ENCODE results near the gene STX2. TPM values are rescaled to one million over a fixed set of nuclear protein-coding genes. Genes with fewer than 3 reads are reported as not detected.
"Not testable (repeated sequence)": the region's sequence is repeated elsewhere in the genome, so short reads cannot be mapped to it uniquely, and the experiment has no call there.

STX2 gene
- total RNA-seq, 1 experiment from 2014 or later, result 37.8 TPM

DNA sequence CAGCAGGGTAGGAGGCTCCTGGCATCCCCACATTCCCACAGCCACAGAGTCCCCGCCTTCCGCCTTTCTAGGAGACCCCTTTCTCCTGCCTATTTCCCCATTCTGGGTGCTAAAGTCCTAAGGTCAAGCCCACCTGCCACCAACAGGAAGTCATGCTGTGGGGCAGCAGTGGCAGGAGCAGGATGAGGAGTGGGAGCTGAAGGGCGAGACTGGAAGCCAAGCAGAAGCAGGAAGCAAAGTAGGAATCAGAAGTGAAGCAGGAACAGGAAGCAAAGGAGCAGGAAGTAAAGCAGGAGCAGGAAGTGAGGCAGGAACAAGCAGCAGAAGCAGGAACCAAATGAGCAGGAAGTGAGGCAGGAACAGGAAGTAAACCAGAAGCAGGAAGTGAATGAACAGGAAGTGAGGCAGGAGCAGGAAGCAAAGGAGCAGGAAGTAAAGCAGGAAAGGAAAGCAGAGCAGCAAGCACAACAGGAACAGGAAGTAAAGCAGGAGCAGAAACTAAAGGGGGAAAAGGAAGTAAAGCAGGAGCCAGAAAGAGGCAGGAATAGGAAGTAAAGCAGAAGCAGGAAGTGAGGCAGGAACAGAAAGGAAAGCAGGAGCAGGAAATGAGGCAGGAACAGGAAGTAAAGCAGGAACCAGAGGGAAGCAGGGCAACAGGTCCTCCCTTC is 84.7 kb downstream of the STX2 start:
- no peak for DNase-seq (ENCODE audit: low spot score)
- Histone ChIP-seq H3K27me3 (replicated peaks; ENCODE audit: insufficient read depth, low read depth, low read length, poor library complexity) (peaks cover 11% of the 10 kb centered on the region), H3K36me3 (ENCODE audit: insufficient read depth, low read length, poor library complexity, severe bottlenecking) (no peaks in the 10 kb centered on the region), H3K9me3 (ENCODE audit: low read depth, low read length, poor library complexity, severe bottlenecking) (no peaks in the 10 kb centered on the region), H3K4me3 (ENCODE audit: low read depth, low read length, poor library complexity, severe bottlenecking) (no peak overlapping the region), H3K27ac (ENCODE audit: low read depth, low read length, poor library complexity, severe bottlenecking) (no peak overlapping the region), H3K4me1 (ENCODE audit: insufficient read depth, low read length, poor library complexity, severe bottlenecking) (no peaks in the 10 kb centered on the region)
- POLR2A ChIA-PET (ENCODE audit: low non-redundant PET), result no interaction called here
- TF ChIP-seq, protein P1, sequence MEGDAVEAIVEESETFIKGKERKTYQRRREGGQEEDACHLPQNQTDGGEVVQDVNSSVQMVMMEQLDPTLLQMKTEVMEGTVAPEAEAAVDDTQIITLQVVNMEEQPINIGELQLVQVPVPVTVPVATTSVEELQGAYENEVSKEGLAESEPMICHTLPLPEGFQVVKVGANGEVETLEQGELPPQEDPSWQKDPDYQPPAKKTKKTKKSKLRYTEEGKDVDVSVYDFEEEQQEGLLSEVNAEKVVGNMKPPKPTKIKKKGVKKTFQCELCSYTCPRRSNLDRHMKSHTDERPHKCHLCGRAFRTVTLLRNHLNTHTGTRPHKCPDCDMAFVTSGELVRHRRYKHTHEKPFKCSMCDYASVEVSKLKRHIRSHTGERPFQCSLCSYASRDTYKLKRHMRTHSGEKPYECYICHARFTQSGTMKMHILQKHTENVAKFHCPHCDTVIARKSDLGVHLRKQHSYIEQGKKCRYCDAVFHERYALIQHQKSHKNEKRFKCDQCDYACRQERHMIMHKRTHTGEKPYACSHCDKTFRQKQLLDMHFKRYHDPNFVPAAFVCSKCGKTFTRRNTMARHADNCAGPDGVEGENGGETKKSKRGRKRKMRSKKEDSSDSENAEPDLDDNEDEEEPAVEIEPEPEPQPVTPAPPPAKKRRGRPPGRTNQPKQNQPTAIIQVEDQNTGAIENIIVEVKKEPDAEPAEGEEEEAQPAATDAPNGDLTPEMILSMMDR (conservative IDR thresholded peaks at IDR 0.05; ENCODE audit: low read depth, low read length), result no peak
- TF ChIP-seq EZH2 (IDR thresholded peaks at IDR 0.05; ENCODE audit: borderline replicate concordance, low read depth, low read length, poor library complexity, severe bottlenecking), result no peak
- CTCF ChIA-PET, result no interaction called here
- no TSS peak for BruUV-seq (replicated peaks)
- intact Hi-C loops (cut with micrococcal nuclease; ENCODE audit: unreplicated experiment), result no loop called here

DNA sequence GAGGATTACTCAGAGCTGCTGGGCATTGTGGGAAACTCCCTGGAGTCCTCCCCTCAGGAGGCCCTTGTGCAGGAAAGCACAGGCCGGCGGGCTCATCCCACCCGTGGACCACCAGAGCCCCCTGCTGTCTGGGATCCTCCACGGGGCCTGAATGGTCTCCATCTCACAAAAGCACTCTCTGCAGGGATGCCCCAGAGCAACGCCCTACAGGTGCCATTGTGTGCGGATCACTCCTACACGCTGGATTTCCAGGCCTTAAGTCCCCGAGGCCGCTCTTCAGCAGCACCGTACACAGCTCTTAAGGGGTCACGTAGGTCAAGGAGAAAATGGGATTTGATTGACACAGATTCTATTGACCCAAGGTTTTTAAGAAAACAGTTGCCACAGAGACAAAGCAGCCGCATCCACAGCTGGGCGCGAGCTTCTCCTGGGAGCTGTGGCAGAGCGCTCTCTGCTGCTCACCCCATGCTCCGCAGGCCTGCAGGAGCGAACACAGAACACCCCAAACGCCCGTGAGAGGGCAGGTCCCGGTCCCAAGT is 86.3 kb downstream of the STX2 start:
- Histone ChIP-seq H3K9me3 (ENCODE audit: low read depth, low read length, poor library complexity, severe bottlenecking) (no peaks in the 10 kb centered on the region), H3K36me3 (ENCODE audit: insufficient read depth, low read length, poor library complexity, severe bottlenecking) (no peaks in the 10 kb centered on the region), H3K27me3 (replicated peaks; ENCODE audit: insufficient read depth, low read depth, low read length, poor library complexity) (peaks cover 11% of the 10 kb centered on the region), H3K27ac (ENCODE audit: low read depth, low read length, poor library complexity, severe bottlenecking) (no peak overlapping the region), H3K4me3 (ENCODE audit: low read depth, low read length, poor library complexity, severe bottlenecking) (no peak overlapping the region), H3K4me1 (ENCODE audit: insufficient read depth, low read length, poor library complexity, severe bottlenecking) (no peaks in the 10 kb centered on the region)
- ChIA-PET POLR2A (ENCODE audit: low non-redundant PET) (no interaction called here), CTCF (no interaction called here)
- no peak for DNase-seq (ENCODE audit: low spot score)
- no peak for TF ChIP-seq EZH2 (IDR thresholded peaks at IDR 0.05; ENCODE audit: borderline replicate concordance, low read depth, low read length, poor library complexity, severe bottlenecking)
- TF ChIP-seq, protein P1 (conservative IDR thresholded peaks at IDR 0.05; ENCODE audit: low read depth, low read length), result peak; percentile 29
- intact Hi-C loops (cut with micrococcal nuclease; ENCODE audit: unreplicated experiment), result no loop called here
- no TSS peak for BruUV-seq (replicated peaks)

- intact Hi-C loops (cut with micrococcal nuclease; ENCODE audit: unreplicated experiment); BruUV-seq (replicated peaks); H3K4me3 ChIP-seq (ENCODE audit: low read depth, low read length, poor library complexity, severe bottlenecking); POLR2A ChIA-PET (ENCODE audit: low non-redundant PET); CTCF ChIA-PET; H3K36me3 ChIP-seq (ENCODE audit: insufficient read depth, low read length, poor library complexity, severe bottlenecking); H3K9me3 ChIP-seq (ENCODE audit: low read depth, low read length, poor library complexity, severe bottlenecking); H3K4me1 ChIP-seq (ENCODE audit: insufficient read depth, low read length, poor library complexity, severe bottlenecking); H3K27ac ChIP-seq (ENCODE audit: low read depth, low read length, poor library complexity, severe bottlenecking); DNase-seq (ENCODE audit: low spot score): not testable (repeated sequence)
- H3K27me3 ChIP-seq (replicated peaks; ENCODE audit: insufficient read depth, low read depth, low read length, poor library complexity), result peaks cover 11% of the 10 kb centered on the region
Measured at GRCh38 chr12:130752037-130752436, 87.0 kb downstream of the STX2 start.

- H3K36me3 ChIP-seq (ENCODE audit: insufficient read depth, low read length, poor library complexity, severe bottlenecking), result no peaks in the 10 kb centered on the region
- H3K27ac ChIP-seq (ENCODE audit: low read depth, low read length, poor library complexity, severe bottlenecking), result no peak overlapping the region
- H3K4me1 ChIP-seq (ENCODE audit: insufficient read depth, low read length, poor library complexity, severe bottlenecking), result no peaks in the 10 kb centered on the region
- intact Hi-C loops (cut with micrococcal nuclease; ENCODE audit: unreplicated experiment), result loop anchor here (5.0 kb wide), 4 partner anchors 346 to 721 kb away; no protein-coding TSS in a partner anchor
- no TSS peak for BruUV-seq (replicated peaks)
- peaks cover 11% of the 10 kb centered on the region for H3K27me3 ChIP-seq (replicated peaks; ENCODE audit: insufficient read depth, low read depth, low read length, poor library complexity)
- POLR2A ChIA-PET (ENCODE audit: low non-redundant PET), result no interaction called here
- CTCF ChIA-PET, result no interaction called here
- no peak for DNase-seq (ENCODE audit: low spot score)
- no peaks in the 10 kb centered on the region for H3K9me3 ChIP-seq (ENCODE audit: low read depth, low read length, poor library complexity, severe bottlenecking)
- TF ChIP-seq, protein P1 (conservative IDR thresholded peaks at IDR 0.05; ENCODE audit: low read depth, low read length), result no peak
- no peak for TF ChIP-seq EZH2 (IDR thresholded peaks at IDR 0.05; ENCODE audit: borderline replicate concordance, low read depth, low read length, poor library complexity, severe bottlenecking)
- no peak overlapping the region for H3K4me3 ChIP-seq (ENCODE audit: low read depth, low read length, poor library complexity, severe bottlenecking)
Measured at GRCh38 chr12:130748786-130749185, 90.3 kb downstream of the STX2 start.

Data from A673 (cell line).